IPS-20b (cell line): Measurements from ENCODE around the gene CARMIL1.
"Not testable (repeated sequence)": the region's sequence is repeated elsewhere in the genome, so short reads cannot be mapped to it uniquely, and the experiment has no call there.

Experiments used
- H3K27ac ChIP-seq: one replicate; pipeline ENCODE4 v1.5.1; 2013; ENCODE audit warnings: low read length
- H3K27me3 ChIP-seq: 2 replicates; pipeline ENCODE4 v1.6.1; 2013; ENCODE audit warnings: mild to moderate bottlenecking, low read length, inconsistent platforms; ENCODE audit not compliant: insufficient read depth
- H3K36me3 ChIP-seq: 2 replicates; pipeline ENCODE4 v1.6.1; 2013; ENCODE audit warnings: low read depth, mild to moderate bottlenecking, inconsistent platforms, low read length, moderate library complexity; ENCODE audit not compliant: insufficient read depth
- H3K4me1 ChIP-seq: 2 replicates; pipeline ENCODE4 v1.6.1; 2013; ENCODE audit warnings: mild to moderate bottlenecking, control low read depth, inconsistent platforms, low read length, moderate library complexity; ENCODE audit not compliant: insufficient read depth
- H3K4me3 ChIP-seq: 2 replicates; pipeline ENCODE4 v1.5.1; 2013; ENCODE audit warnings: mild to moderate bottlenecking, low read length, inconsistent platforms
- H3K9ac ChIP-seq: 2 replicates; pipeline ENCODE4 v1.6.1; 2013; ENCODE audit warnings: low read depth, mild to moderate bottlenecking, inconsistent platforms, low read length, moderate library complexity
- H3K9me3 ChIP-seq: 2 replicates; pipeline ENCODE4 v1.6.1; 2013; ENCODE audit warnings: mild to moderate bottlenecking, low read depth, low read length, inconsistent platforms; ENCODE audit not compliant: insufficient read depth

Gene CARMIL1

DNA sequence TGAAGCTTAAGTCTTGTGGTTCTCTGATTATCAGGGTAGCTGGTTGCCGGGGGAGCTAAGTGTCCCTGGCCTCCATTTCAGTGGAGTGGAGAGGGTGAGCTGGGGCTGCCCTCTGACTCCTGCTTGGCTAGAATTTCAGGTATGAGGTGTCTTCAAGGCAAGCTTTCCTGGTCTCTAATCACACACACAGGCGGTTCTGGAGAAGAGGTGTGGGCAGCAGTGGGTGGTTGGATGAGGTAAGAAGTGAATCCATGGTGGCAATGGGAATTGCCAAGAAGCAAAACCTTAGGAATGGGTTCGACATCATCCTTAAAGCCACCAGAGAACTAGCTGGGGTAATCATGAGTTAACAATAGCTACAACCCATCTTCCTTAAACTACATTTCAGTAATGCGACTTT is 157.6 kb downstream of the CARMIL1 start:
- Histone ChIP-seq H3K27ac (no peak overlapping the region), H3K9me3 (no peaks in the 10 kb centered on the region), H3K4me3 (no peak overlapping the region), H3K4me1 (peaks cover 6% of the 10 kb centered on the region; the same call in 1 of the 2 replicates), H3K36me3 (no peaks in the 10 kb centered on the region), H3K9ac (no peak overlapping the region), H3K27me3 (no peaks in the 10 kb centered on the region)

DNA sequence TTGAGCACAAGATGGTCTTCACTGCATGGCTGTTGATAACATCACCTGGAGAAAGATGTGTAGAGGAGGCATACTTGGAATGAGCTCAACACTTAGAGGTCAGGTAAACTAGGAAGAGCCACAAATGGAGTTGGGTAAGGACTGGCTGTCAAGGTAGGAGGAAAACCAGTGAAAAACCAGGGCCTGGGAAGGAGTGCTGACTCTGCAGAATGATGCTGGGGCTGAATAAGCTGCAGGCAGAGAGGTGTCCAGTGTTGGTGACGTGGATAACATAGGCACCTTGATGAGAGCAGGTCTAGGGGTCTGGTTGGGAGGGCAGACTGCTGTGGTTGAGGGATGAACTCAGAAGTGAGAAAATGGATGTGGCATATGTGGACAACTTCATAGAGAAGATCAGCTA is 160.2 kb downstream of the CARMIL1 start:
- H3K9me3 ChIP-seq: no peaks in the 10 kb centered on the region
- H3K9ac ChIP-seq: no peak overlapping the region
- H3K4me3 ChIP-seq: no peak overlapping the region
- H3K27me3 ChIP-seq: no peaks in the 10 kb centered on the region
- no peaks in the 10 kb centered on the region for H3K36me3 ChIP-seq
- peaks cover 12% of the 10 kb centered on the region; the same call in 1 of the 2 replicates for H3K4me1 ChIP-seq
- no peak overlapping the region for H3K27ac ChIP-seq

DNA sequence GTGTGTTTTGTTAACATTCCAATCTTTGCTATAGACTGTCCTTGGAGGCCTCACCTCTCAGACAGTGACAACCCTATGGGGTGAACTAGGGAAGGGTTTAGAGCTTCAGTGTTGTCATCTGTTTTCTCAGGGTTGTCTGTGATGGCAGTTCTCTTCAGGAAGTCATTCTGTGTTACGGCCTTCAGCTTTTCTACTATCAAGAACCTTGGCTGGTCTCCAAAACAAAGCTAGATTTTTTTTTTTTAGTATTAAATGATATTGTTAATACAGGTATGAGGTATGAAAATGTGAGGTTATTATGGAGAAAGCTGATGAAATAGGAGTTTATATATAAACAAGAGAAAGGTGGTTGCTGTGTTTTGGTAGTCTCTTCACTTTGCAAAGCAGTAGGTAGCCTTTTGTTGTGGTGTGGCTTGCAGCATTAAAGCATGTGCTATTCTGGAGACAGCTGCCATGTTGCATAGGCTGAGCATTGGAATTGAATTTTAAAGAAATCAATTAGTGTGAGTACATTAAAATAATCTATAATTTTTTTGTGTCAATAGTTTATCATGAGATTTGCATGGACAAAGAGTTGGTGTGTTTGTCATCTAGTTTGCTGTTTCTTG is 162.6 kb downstream of the CARMIL1 start:
- Histone ChIP-seq H3K4me1 (peaks cover 9% of the 10 kb centered on the region; the same call in 1 of the 2 replicates), H3K36me3 (0 out of 2 replicates have a peak, but pooled peaks cover 8% of the 10 kb centered on the region), H3K27me3 (no peaks in the 10 kb centered on the region), H3K27ac (no peak overlapping the region), H3K4me3 (no peak overlapping the region), H3K9ac (no peak overlapping the region), H3K9me3 (peaks cover 8% of the 10 kb centered on the region)

DNA sequence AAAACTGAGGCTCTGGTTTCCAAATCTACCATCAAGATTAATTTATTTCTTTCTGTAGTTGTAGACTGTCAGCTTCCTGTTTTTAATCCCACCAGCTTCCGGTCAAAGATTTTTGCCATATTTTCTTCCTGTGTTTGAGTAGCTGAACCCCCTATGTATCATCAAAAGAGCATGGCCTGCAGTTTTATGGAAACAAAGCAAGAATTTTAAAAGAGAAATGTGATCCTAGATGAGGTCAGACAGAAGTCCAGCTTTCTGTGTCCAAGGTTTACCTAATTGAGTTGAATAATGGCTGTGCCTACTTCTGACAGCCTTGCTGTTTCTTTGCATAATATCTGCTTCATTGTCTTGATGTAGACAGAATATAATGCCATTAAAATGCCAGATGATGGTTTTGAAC is 163.7 kb downstream of the CARMIL1 start:
- H3K9ac ChIP-seq: no peak overlapping the region
- H3K36me3 ChIP-seq: 0 out of 2 replicates have a peak, but pooled peaks cover 8% of the 10 kb centered on the region
- peaks cover 14% of the 10 kb centered on the region; the same call in 1 of the 2 replicates for H3K4me1 ChIP-seq
- peaks cover 8% of the 10 kb centered on the region for H3K9me3 ChIP-seq
- no peak overlapping the region for H3K4me3 ChIP-seq
- no peaks in the 10 kb centered on the region for H3K27me3 ChIP-seq
- no peak overlapping the region for H3K27ac ChIP-seq

DNA sequence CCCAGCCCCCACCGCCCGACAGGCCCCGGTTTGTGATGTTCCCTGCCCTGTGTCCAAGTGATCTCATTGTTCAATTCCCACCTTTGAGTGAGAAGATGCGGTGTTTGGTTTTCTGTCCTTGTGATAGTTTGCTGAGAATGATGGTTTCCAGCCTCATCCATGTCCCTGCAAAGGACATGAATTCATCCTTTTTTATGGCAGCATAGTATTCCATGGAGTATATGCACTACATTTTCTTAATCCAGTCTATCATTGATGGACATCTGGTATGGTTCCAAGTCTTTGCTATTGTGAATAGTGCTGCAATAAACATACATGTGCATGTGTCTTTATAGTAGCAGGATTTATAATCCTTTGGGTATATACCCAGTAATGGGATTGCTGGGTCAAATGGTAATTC is 165.3 kb downstream of the CARMIL1 start:
- not testable (repeated sequence) for H3K4me3 ChIP-seq, H3K36me3 ChIP-seq, H3K9ac ChIP-seq, H3K27me3 ChIP-seq, H3K9me3 ChIP-seq, H3K27ac ChIP-seq
- peaks cover 27% of the 10 kb centered on the region; the same call in 1 of the 2 replicates for H3K4me1 ChIP-seq

DNA sequence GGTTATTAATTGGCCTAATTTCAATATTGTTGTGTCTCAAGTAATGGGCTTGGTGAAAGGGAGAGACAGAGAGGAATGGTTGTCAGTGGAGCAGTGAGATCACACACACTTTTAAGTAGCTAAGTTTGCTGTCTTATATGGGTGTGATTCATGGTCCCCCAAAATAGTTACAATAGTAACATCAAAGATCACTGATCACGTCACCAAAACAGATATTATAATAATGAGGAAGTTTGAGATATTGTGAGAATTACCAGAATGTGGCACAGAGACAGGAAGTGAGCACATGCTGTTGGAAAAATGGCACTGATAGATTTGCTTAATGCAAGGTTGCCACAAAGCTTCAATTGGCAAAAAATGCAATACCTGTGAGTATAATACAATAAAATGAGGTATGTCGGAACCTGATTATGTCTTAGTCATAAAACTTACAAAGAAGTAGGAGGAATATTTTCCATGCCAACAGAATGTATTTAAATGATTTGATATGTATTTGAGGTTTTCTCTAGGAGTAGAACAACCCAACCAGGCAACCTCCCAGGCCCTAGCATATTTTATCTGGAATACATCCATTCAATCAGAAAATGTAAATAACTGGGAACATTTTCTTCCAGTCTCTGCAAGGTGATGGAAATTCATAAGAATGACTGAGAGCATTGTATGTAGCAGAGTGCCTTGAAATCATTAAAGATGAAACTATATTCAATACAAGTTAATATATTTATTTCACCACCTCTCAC is 167.8 kb downstream of the CARMIL1 start:
- Histone ChIP-seq H3K9ac (no peak overlapping the region), H3K4me1 (peaks cover 38% of the 10 kb centered on the region; the same call in 1 of the 2 replicates), H3K27me3 (no peaks in the 10 kb centered on the region), H3K4me3 (no peak overlapping the region), H3K36me3 (0 out of 2 replicates have a peak, but pooled peaks cover 8% of the 10 kb centered on the region), H3K9me3 (peaks cover 8% of the 10 kb centered on the region), H3K27ac (no peak overlapping the region)

DNA sequence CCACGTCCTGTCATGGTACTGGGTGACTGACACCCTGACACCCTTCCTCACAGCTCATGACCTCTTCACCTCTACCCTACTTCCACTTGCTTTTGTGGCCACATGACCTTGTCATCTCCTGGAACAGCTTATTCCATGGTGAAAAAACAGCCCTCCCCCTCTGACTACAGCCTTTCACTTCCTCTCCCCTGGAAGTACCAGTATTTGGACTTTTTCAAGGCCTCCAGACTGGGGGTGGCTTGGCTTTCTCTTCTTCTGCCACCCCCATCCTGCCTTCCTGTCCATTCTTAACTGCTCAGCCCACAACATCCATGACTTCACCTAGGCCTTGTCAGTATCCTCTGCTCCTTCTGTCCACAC is 168.4 kb downstream of the CARMIL1 start:
- Histone ChIP-seq H3K27me3 (no peaks in the 10 kb centered on the region), H3K9ac (no peak overlapping the region), H3K4me1 (peaks cover 34% of the 10 kb centered on the region; the same call in 1 of the 2 replicates), H3K4me3 (no peak overlapping the region), H3K27ac (no peak overlapping the region), H3K9me3 (peaks cover 8% of the 10 kb centered on the region), H3K36me3 (0 out of 2 replicates have a peak, but pooled peaks cover 8% of the 10 kb centered on the region)

DNA sequence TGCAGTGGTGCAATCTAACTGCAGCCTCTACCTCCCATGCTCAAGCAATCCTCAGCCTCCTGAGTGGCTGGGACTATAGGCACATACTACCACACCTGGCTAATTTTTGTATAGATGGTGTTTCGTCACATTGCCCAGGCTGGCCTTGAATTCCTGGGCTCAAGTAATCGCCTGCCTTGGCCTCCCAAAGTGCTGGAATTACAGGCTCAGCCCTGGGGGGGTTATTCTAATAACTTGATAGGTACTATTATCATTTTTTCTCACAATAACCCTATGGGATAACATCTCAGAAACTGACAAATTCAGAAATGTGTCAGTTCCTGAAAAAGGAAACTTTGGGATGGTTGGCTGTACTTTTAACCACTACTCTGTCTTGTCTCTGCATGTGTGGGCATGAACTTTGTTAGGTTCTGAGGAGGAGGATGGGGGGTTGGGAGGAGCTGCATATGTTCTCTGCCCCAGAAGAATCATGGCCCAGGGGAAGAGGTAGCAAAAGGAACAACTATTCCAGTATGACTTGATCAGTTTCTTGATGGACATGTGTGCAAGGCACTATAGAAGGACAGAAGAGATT is 169.9 kb downstream of the CARMIL1 start:
- H3K4me1 ChIP-seq: peaks cover 34% of the 10 kb centered on the region; the same call in 1 of the 2 replicates
- H3K9ac ChIP-seq: peak overlapping the region; percentile 28; the same call in 1 of the 2 replicates

DNA sequence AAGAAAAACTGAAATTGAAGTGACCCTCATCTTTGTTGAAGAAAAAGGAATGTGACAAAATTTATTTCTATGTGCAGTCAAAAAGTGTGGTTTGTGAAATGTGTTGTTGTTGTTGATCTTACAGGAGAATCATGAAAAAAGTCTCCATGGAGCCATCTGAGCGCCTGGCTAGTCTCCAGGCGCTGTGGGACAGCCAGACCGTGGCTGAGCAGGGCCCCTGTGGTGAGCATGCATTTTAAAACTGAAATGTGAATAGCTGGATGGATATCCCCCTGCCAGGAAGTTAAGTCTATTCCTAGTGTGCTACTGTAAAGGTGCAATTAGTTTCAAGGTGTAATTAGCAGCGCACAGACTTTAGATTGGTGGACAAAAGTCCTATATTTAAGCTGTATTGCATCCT is 170.6 kb downstream of the CARMIL1 start:
- Histone ChIP-seq H3K4me1 (peaks cover 34% of the 10 kb centered on the region; the same call in 1 of the 2 replicates), H3K36me3 (0 out of 2 replicates have a peak, but pooled peaks cover 8% of the 10 kb centered on the region), H3K27me3 (no peaks in the 10 kb centered on the region), H3K4me3 (peak overlapping the region; percentile 54; the same call in 1 of the 2 replicates), H3K27ac (peak overlapping the region; percentile 64), H3K9me3 (peaks cover 8% of the 10 kb centered on the region), H3K9ac (peak overlapping the region; percentile 37; the same call in 1 of the 2 replicates)

More for the DNA sequence above, 169.9 kb downstream of the CARMIL1 start:
- Histone ChIP-seq H3K27me3 (no peaks in the 10 kb centered on the region), H3K4me3 (peak overlapping the region; percentile 54; the same call in 1 of the 2 replicates), H3K36me3 (0 out of 2 replicates have a peak, but pooled peaks cover 8% of the 10 kb centered on the region), H3K27ac (no peak overlapping the region), H3K9me3 (peaks cover 8% of the 10 kb centered on the region)

DNA sequence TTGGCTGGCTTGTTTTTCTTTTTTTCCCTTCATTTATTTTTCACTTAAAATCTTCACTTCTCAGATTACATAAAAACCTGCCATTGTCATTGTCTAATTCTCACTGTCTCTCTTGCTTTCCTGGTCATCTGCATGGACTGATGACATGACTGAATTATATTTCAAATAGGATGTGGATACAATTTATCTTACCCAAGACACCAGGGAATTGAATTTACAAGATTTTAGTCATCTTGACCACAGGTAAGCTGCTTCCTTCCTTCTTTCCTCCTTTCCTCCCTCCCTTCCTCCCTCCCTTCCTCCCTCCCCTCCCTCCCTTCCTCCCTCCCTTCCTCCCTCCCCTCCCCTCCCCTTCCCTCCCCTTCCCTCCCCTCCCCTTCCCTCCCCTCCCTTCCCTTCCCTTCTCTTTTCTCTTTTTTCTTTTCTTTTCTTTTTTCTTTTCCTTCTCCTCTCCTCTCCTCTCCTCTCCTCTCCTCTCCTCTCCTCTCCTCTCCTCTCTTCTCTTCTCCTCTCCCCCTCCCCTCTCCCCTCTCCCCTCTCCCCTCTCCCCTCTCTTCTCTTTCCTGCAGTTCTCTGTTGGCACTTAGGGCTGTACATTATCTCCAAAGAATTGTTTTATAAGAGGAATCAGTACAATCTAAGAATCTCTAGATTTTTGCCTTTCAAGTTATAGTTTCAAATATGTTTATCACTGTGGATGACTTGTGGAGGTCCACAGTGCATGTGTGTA is 171.5 kb downstream of the CARMIL1 start:
- H3K4me3 ChIP-seq: peak overlapping the region; percentile 54; the same call in 1 of the 2 replicates

DNA sequence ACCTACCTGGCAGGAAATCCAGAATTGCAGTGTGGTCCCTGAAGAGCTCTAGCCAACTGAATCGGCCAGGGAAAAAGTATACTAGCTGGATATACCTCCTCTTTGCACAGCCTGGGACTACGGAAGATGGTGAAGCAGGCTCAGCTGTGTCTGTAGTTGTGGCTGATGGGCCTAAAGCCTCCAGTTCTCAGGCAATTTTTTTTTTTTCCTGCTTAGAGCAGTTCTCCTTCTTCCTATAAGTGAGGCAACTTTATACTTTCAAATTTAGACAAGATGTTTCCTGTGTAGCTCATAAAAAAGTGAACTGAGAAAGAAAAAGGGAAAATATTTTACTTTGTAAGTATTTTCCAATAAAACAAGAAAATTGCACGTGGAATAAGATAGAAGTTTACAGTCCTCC is 172.9 kb downstream of the CARMIL1 start:
- H3K4me3 ChIP-seq: no peak overlapping the region

More for the DNA sequence above, 171.5 kb downstream of the CARMIL1 start:
- Histone ChIP-seq H3K27me3 (no peaks in the 10 kb centered on the region), H3K4me1 (peaks cover 34% of the 10 kb centered on the region; the same call in 1 of the 2 replicates), H3K9me3 (peaks cover 5% of the 10 kb centered on the region), H3K36me3 (0 out of 2 replicates have a peak, but pooled peaks cover 4% of the 10 kb centered on the region), H3K27ac (peak overlapping the region; percentile 63), H3K9ac (peak overlapping the region; percentile 37; the same call in 1 of the 2 replicates)

More for the DNA sequence above, 172.9 kb downstream of the CARMIL1 start:
- H3K9me3 ChIP-seq: no peaks in the 10 kb centered on the region
- no peak overlapping the region for H3K27ac ChIP-seq
- H3K36me3 ChIP-seq: no peaks in the 10 kb centered on the region
- no peak overlapping the region for H3K9ac ChIP-seq
- H3K4me1 ChIP-seq: peaks cover 34% of the 10 kb centered on the region; the same call in 1 of the 2 replicates
- no peaks in the 10 kb centered on the region for H3K27me3 ChIP-seq
